Vagina (tissue), 2 donors: Measurements from ENCODE around the gene DSTYK.

ENCODE experiments used
- CTCF ChIP-seq, 3 experiments: fragments of 450-650 bp in 2 of 3; fragments of 200-600 bp in 1 of 3; sonication (generic) in 1 of 3; IDR thresholded peaks; one replicate each; pipeline ENCODE4 v1.5.1; 2017 to 2019; ENCODE audit warnings: antibody characterized with exemption in 3 of 3, mild to moderate bottlenecking in 2 of 3, moderate library complexity in 2 of 3
- POLR2AphosphoS5 ChIP-seq, 2 donors: sonication (generic); formaldehyde crosslinking; IDR thresholded peaks; one replicate each; pipeline ENCODE4 v1.9.0; 2017; ENCODE audit warnings: antibody characterized with exemption in 2 of 2, mild to moderate bottlenecking in 2 of 2, low read depth in 1 of 2; ENCODE audit not compliant: insufficient read depth in 1 of 2

- TF ChIP-seq CTCF (IDR thresholded peaks at IDR 0.05) (no peak), POLR2AphosphoS5 (IDR thresholded peaks at IDR 0.05; ENCODE audit: insufficient read depth in 1 of 2, low read depth in 1 of 2) (no peak)
Measured at GRCh38 chr1:205205055-205205454, 6.4 kb downstream of the DSTYK start.
